GM19023 (cell line): ENCODE data around the gene SPECC1.
"Not testable (repeated sequence)": the region's sequence is repeated elsewhere in the genome, so short reads cannot be mapped to it uniquely, and the experiment has no call there.

ENCODE experiments used
- ATAC-seq: cut with Tn5 transposase; IDR thresholded peaks from one replicate; pipeline ENCODE4 v1.9.1; 2021; ENCODE audit warnings: mild to moderate bottlenecking, moderate library complexity; ENCODE audit not compliant: unreplicated experiment

The SPECC1 gene

GRCh38 chr17:20066253-20066652 is 57.1 kb downstream of the SPECC1 start:
- ATAC-seq = no peak

GRCh38 chr17:20067711-20068110 is 58.6 kb downstream of the SPECC1 start:
- ATAC-seq = no peak

DNA sequence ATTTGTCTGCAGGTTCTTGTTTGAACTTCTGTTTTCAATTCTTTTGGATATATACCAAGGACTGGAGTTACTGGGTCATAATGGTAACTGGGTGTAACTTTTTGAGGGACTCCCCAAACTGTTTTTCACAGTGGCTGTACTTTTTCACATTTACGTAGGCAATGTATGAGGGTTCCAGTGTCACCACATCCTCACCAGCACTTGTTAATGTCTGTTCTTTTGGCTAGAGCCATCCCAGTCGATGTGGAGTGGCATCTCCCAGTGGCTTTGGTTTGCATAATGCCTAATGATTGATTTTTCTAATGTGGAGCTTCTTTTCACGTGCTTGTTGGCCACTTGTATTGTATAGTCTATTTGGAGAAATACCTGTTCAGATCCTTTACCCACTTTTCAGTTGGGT is 59.3 kb downstream of the SPECC1 start:
- ATAC-seq = no peak

DNA sequence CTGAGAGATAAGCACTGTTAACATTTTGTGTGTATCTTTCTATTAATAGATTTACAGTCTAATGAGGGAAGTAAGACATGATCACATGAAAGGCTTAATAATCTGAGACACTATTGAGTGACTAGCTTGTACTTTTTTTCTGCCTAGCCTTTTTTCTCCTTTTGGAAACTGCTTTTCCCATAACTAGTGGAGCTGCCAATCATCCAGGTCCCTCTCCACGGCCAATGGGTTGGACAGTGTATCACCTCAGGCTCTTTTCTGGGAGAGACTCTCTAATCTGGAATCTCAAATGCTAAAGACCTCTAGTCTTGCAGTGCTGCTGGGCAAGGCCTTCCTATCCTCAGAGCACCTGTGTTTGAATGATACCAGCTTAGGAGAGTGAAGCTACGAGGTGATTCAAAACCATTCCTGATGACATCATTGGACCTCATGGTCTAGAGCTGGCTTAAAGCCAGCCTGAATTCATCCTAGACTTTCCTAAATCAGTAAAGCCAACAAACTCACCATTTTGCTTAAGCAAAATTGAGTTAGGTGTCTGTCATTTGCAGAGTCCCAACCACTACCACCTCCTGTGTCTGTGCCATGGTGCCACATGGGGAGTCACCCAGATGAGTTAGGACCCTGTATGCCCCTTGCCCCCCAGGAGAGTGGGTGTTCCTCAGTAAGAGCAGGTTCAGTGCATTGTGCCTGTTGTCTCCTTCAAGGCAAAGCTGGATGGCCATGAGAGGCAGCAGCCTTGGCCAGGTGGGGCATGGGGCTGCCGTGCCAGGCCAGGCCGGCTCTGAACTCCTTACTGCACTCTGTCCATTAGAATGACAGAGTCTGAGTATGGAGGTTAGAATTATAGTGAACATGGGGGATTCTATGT is 62.9 kb downstream of the SPECC1 start:
- ATAC-seq = no peak

DNA sequence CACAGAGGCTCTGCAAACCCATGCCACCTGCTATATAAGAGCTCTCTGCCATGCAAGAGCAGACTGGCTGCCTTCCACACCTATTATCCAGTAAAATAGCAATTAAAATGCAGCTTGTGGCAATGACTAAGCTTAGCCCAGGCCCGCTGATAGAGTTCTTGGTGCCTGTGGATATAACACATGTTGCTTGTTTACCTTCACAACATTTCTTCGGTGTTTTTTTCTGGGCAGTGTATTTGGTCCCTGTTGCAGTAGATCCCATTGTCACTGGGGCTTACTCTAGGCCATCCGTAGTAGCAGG is 63.5 kb downstream of the SPECC1 start:
- ATAC-seq = no peak

DNA sequence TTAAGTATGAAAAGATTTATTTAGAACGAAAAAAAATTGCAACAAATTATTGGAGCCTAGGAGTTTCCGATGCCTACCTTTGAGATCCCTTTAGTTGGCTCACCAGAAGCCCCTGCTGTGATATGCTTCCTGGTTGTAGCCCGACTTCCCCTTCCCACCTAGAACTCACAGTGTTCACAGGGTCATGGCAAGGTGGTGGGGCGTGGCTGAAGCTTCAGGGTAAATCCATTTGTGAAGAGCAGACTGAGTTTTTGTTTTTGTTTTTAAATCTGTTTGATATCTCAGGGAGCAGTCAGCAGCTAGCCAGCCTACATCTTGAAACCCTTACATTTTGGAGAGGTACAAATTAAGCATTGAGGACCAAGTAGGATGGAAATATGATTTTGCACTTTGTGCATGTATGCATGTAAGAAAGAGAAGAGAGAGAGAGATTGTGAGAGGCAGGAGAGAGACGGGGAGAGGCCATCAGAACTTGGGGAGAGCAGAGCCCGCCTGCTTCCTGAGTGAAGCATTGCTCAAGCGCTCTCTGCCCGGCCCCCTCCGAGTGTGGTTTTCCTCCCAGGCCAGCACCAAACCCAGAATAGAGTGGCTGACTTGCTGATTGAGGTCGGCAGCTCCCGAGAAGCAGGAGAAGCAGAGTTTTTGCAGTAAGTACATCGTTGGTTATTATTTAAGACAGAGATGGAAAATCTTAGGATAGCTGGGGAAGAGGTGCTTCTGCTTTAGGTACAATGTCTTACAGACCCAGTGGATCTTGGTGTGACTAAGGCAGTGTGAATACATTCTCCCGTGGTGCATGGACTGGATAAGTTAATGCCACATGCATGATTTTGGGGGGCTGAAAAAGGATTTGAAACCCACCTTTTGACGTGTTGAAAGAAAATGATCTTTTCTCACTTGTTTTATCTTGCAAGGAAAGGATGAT is 64.2 kb downstream of the SPECC1 start:
- ATAC-seq = peak; percentile 64

- no peak for ATAC-seq
Observed at GRCh38 chr17:20074001-20074400, 64.8 kb downstream of the SPECC1 start.

- ATAC-seq = no peak
Observed at GRCh38 chr17:20074489-20074888, 65.3 kb downstream of the SPECC1 start.

DNA sequence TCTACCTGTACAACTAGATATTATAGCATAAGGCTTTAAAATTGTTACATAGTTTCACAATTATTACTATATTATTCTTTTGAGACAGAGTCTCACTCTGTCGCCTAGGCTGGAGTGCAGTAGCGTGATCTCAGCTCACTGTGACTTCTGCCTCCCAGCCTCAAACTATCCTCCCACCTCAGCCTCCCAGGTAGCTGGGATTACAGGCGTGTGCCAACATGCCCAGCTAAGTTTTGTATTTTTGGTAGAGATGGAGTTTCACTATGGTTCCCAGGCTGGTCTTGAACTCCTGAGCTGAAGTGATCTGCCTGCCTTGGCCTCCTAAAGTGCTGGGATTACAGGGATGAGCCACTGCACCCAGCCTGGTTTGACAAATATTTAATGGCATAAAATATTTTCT is 67.0 kb downstream of the SPECC1 start:
- ATAC-seq = not testable (repeated sequence)

DNA sequence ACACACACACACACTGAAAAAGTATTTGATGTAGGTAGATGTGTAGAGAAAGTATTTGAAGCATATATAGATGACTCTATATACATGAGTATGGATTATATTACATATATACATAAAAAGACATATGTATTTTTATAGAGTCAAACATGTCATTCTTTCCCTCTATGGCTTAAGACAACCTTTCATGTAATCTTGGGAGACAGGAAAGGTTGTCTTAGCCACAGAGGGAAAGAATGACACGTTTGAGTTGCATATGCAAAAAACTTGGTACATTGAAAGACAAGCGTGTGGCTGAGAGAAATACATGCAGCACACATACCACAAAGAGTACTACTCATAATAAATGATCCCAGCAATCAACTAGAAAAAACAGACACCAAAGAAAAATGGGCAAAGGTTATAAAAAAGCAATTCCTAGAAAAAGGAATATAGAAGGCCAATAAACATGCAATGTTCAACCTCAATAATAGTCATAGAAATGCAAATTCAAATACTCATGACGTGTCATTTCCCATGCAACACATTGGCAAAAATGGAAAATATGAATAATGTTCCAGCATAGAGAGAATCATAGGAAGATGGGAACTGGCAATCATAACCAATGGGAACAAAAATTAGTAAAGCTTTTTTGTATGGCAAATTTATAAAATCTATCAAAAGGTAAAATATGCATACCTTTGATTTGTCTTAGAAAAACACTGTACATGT is 69.0 kb downstream of the SPECC1 start:
- ATAC-seq = no peak

GRCh38 chr17:20080513-20080912 is 71.4 kb downstream of the SPECC1 start:
- ATAC-seq = no peak

- ATAC-seq = no peak
Observed at GRCh38 chr17:20083156-20083859, 74.1 kb downstream of the SPECC1 start.

GRCh38 chr17:20084621-20085282 is 75.6 kb downstream of the SPECC1 start:
- ATAC-seq = no peak

- no peak for ATAC-seq
Observed at GRCh38 chr17:20085283-20085845, 76.2 kb downstream of the SPECC1 start.

- ATAC-seq = no peak
Observed at GRCh38 chr17:20086416-20087076, 77.4 kb downstream of the SPECC1 start.

- ATAC-seq = no peak
Observed at GRCh38 chr17:20087538-20088250, 78.5 kb downstream of the SPECC1 start.

GRCh38 chr17:20089756-20090547 is 80.8 kb downstream of the SPECC1 start:
- ATAC-seq = no peak
